Neuronal stem cell (in vitro differentiated cells): ENCODE measurements around the gene PIWIL4.
"Not testable (repeated sequence)": the region's sequence is repeated elsewhere in the genome, so short reads cannot be mapped to it uniquely, and the experiment has no call there.

Experiments used
- DNase-seq: peaks from one replicate; pipeline ENCODE4 v3.0.0-alpha.2; 2013; ENCODE audit warnings: low spot score
- H2AFZ ChIP-seq: one replicate; pipeline ENCODE4 v1.6.1; 2013; ENCODE audit warnings: mild to moderate bottlenecking, low read length, inconsistent platforms
- H2AK5ac ChIP-seq: 2 replicates; pipeline ENCODE4 v1.6.1; 2013; ENCODE audit warnings: low read depth, mild to moderate bottlenecking, inconsistent platforms, low read length, moderate library complexity, mixed read lengths
- H2BK120ac ChIP-seq: 2 replicates; pipeline ENCODE4 v1.6.1; 2013; ENCODE audit warnings: low read depth, mild to moderate bottlenecking, inconsistent platforms, low read length, moderate library complexity, mixed read lengths
- H2BK12ac ChIP-seq: one replicate; pipeline ENCODE4 v1.6.1; 2013; ENCODE audit warnings: low read length, inconsistent platforms
- H2BK15ac ChIP-seq: 2 replicates; pipeline ENCODE4 v1.6.1; 2013; ENCODE audit warnings: mild to moderate bottlenecking, low read length, inconsistent platforms, mixed read lengths
- H2BK5ac ChIP-seq: one replicate; pipeline ENCODE4 v1.6.1; 2013; ENCODE audit warnings: inconsistent platforms, mild to moderate bottlenecking, low read length, moderate library complexity
- H3K14ac ChIP-seq: one replicate; pipeline ENCODE4 v1.6.1; 2013; ENCODE audit warnings: low read length, inconsistent platforms
- H3K18ac ChIP-seq: 2 replicates; pipeline ENCODE4 v1.6.1; 2013; ENCODE audit warnings: low read length, inconsistent platforms
- H3K23ac ChIP-seq: 2 replicates; pipeline ENCODE4 v1.6.1; 2013; ENCODE audit warnings: low read depth, mild to moderate bottlenecking, mixed read lengths, low read length, inconsistent platforms; ENCODE audit not compliant: poor library complexity
- H3K27ac ChIP-seq: replicated peaks from 3 replicates; pipeline ENCODE4 v1.5.1; 2013; ENCODE audit warnings: low read length, inconsistent platforms
- H3K27me3 ChIP-seq, 3 experiments: 2 replicates each; pipeline ENCODE4 v1.6.1; 2013; ENCODE audit warnings: low read length in 3 of 3, mild to moderate bottlenecking in 2 of 3, inconsistent platforms in 1 of 3, low read depth in 1 of 3, mixed read lengths in 1 of 3, moderate library complexity in 1 of 3; ENCODE audit not compliant: control insufficient read depth in 3 of 3, insufficient read depth in 3 of 3
- H3K36me3 ChIP-seq, 2 donors: replicated peaks in 1 of 2; 2 replicates each; pipeline ENCODE4 v1.6.1; 2013; ENCODE audit warnings: low read length in 2 of 2; ENCODE audit not compliant: control insufficient read depth in 2 of 2, insufficient read depth in 2 of 2
- H3K4ac ChIP-seq: 2 replicates; pipeline ENCODE4 v1.6.1; 2013; ENCODE audit warnings: inconsistent platforms, mild to moderate bottlenecking, low read length, moderate library complexity
- H3K4me1 ChIP-seq, 2 donors: 1 replicate in 1 of 2; 2 replicates in 1 of 2; pipeline ENCODE4 v1.6.1; 2013; ENCODE audit warnings: low read length in 2 of 2, low read depth in 1 of 2; ENCODE audit not compliant: control insufficient read depth in 2 of 2, insufficient read depth in 1 of 2
- H3K4me2 ChIP-seq: one replicate; pipeline ENCODE4 v1.6.1; 2013; ENCODE audit warnings: mild to moderate bottlenecking, low read length, inconsistent platforms; ENCODE audit not compliant: insufficient read depth, poor library complexity, severe bottlenecking
- H3K4me3 ChIP-seq, 2 donors: 2 replicates each; pipeline ENCODE4 v1.5.1; 2013; ENCODE audit warnings: low read length in 2 of 2, mild to moderate bottlenecking in 2 of 2, inconsistent platforms in 1 of 2, moderate library complexity in 1 of 2
- H3K79me1 ChIP-seq: one replicate; pipeline ENCODE4 v1.6.1; 2013; ENCODE audit warnings: low read depth, mild to moderate bottlenecking, inconsistent platforms, low read length, moderate library complexity
- H3K9ac ChIP-seq: one replicate; pipeline ENCODE4 v1.6.1; 2013; ENCODE audit warnings: mild to moderate bottlenecking, low read depth, low read length, inconsistent platforms; ENCODE audit not compliant: poor library complexity
- H3K9me3 ChIP-seq, 2 donors: replicated peaks in 1 of 2; 2 replicates each; pipeline versions ENCODE3 to v1.6.1; 2013; ENCODE audit warnings: low read length in 2 of 2, mild to moderate bottlenecking in 2 of 2, inconsistent platforms in 1 of 2, low read depth in 1 of 2, mixed read lengths in 1 of 2, moderate library complexity in 1 of 2; ENCODE audit not compliant: control insufficient read depth in 2 of 2, insufficient read depth in 1 of 2
- H4K8ac ChIP-seq: one replicate; pipeline ENCODE4 v1.6.1; 2013; ENCODE audit warnings: low read depth, mild to moderate bottlenecking, inconsistent platforms, low read length, moderate library complexity
- H4K91ac ChIP-seq: one replicate; pipeline ENCODE4 v1.6.1; 2013; ENCODE audit warnings: low read length, low read depth, mild to moderate bottlenecking, inconsistent platforms; ENCODE audit not compliant: poor library complexity
- WGBS, 2 donors: extraction: QIAGEN DNeasy Blood & Tissue Kit; methylation state at CpG; one replicate each; pipeline ENCODE4 v1.1.7; 2013; ENCODE audit warnings: missing lambda C conversion rate in 2 of 2, mixed read lengths in 1 of 2; ENCODE audit not compliant: insufficient read length in 2 of 2, insufficient replicate concordance in 1 of 2; ENCODE audit errors: extremely low coverage in 2 of 2; 5-methylcytosine and 5-hydroxymethylcytosine counted together

Gene PIWIL4

GRCh38 chr11:94549146-94549545, 18.0 kb upstream of the PIWIL4 start:
- Histone ChIP-seq H3K18ac (no peak overlapping the region), H3K36me3 (no peaks in the 10 kb centered on the region), H3K79me1 (no peaks in the 10 kb centered on the region), H2BK15ac (no peak overlapping the region), H2AK5ac (no peak overlapping the region), H2BK5ac (no peak overlapping the region), H3K27ac (no peak overlapping the region), H2BK120ac (no peak overlapping the region), H4K91ac (no peak overlapping the region), H3K27me3 (peaks cover 8 to 45% (median 20%) of the 10 kb centered on the region in 3 experiments), H2BK12ac (no peak overlapping the region), H3K4me2 (no peak overlapping the region), H3K14ac (no peak overlapping the region), H4K8ac (no peak overlapping the region), H3K9me3 (peaks cover 0 to 6% of the 10 kb centered on the region in 2 donors), H3K4me1 (peaks cover 0 to 2% of the 10 kb centered on the region in 2 donors), H2AFZ (no peak overlapping the region), H3K4me3 (no peak overlapping the region), H3K23ac (no peak overlapping the region), H3K4ac (no peak overlapping the region), H3K9ac (no peak overlapping the region)
- DNase-seq, result no peak
- no CpG with 5 or more reads among the region's 5 CpGs for WGBS, 2 donors

- H3K27ac ChIP-seq, result no peak overlapping the region
- no peak overlapping the region for H3K4me2 ChIP-seq
- no peak overlapping the region for H2BK15ac ChIP-seq
- no peak overlapping the region for H2BK5ac ChIP-seq
- no peak overlapping the region for H2AFZ ChIP-seq
- no peaks in the 10 kb centered on the region for H3K9me3 ChIP-seq
- no peak overlapping the region for H3K23ac ChIP-seq
- H3K4ac ChIP-seq, result no peak overlapping the region
- H4K91ac ChIP-seq, result no peak overlapping the region
- peaks cover 0 to 32% (median 7%) of the 10 kb centered on the region in 3 experiments for H3K27me3 ChIP-seq
- DNase-seq, result no peak
- H3K79me1 ChIP-seq, result no peaks in the 10 kb centered on the region
- H3K4me1 ChIP-seq, result no peaks in the 10 kb centered on the region
- no peak overlapping the region for H2AK5ac ChIP-seq
- H3K4me3 ChIP-seq, result no peak overlapping the region
- H2BK12ac ChIP-seq, result no peak overlapping the region
- H3K14ac ChIP-seq, result no peak overlapping the region
- H2BK120ac ChIP-seq, result no peak overlapping the region
- H3K36me3 ChIP-seq, result no peaks in the 10 kb centered on the region
- no peak overlapping the region for H3K9ac ChIP-seq
- WGBS, 2 donors, result 100% methylated on average over 1 of the region's 4 CpGs; no CpG with 5 or more reads in 1 of the 2 donors
- no peak overlapping the region for H4K8ac ChIP-seq
- H3K18ac ChIP-seq, result no peak overlapping the region
These were observed 16.7 kb upstream of the PIWIL4 start for GRCh38 chr11:94550513-94550912.

- H2BK5ac ChIP-seq, result no peak overlapping the region
- H3K4me3 ChIP-seq, result no peak overlapping the region
- no peaks in the 10 kb centered on the region for H3K9me3 ChIP-seq
- H2BK12ac ChIP-seq, result no peak overlapping the region
- no CpG with 5 or more reads among the region's 1 CpG for WGBS, 2 donors
- H3K36me3 ChIP-seq, result no peaks in the 10 kb centered on the region
- H2AFZ ChIP-seq, result no peak overlapping the region
- H3K27ac ChIP-seq, result no peak overlapping the region
- H2BK15ac ChIP-seq, result no peak overlapping the region
- H3K4me1 ChIP-seq, result no peaks in the 10 kb centered on the region
- H2BK120ac ChIP-seq, result no peak overlapping the region
- H3K27me3 ChIP-seq, result peaks cover 0 to 9% (median 0%) of the 10 kb centered on the region in 3 experiments
- no peak overlapping the region for H4K8ac ChIP-seq
- H3K79me1 ChIP-seq, result no peaks in the 10 kb centered on the region
- H3K23ac ChIP-seq, result no peak overlapping the region
- H3K4me2 ChIP-seq, result no peak overlapping the region
- H3K14ac ChIP-seq, result no peak overlapping the region
- no peak overlapping the region for H3K4ac ChIP-seq
- no peak overlapping the region for H3K18ac ChIP-seq
- H3K9ac ChIP-seq, result no peak overlapping the region
- no peak for DNase-seq
- H2AK5ac ChIP-seq, result no peak overlapping the region
- no peak overlapping the region for H4K91ac ChIP-seq
These were observed 13.2 kb upstream of the PIWIL4 start for GRCh38 chr11:94553938-94554337.

- H3K23ac ChIP-seq, H2BK120ac ChIP-seq, H2AFZ ChIP-seq, H3K79me1 ChIP-seq, H3K27me3 ChIP-seq, H3K9me3 ChIP-seq, H3K27ac ChIP-seq, H4K91ac ChIP-seq, H3K4me2 ChIP-seq, H3K9ac ChIP-seq, H3K4me3 ChIP-seq, H2BK15ac ChIP-seq, H4K8ac ChIP-seq, H3K18ac ChIP-seq, H2AK5ac ChIP-seq, DNase-seq, H3K4me1 ChIP-seq, H2BK5ac ChIP-seq, H3K14ac ChIP-seq, H2BK12ac ChIP-seq, H3K36me3 ChIP-seq, H3K4ac ChIP-seq: not testable (repeated sequence)
- no CpG with 5 or more reads among the region's 8 CpGs for WGBS, 2 donors
These were observed 11.3 kb upstream of the PIWIL4 start for GRCh38 chr11:94555752-94556329.
